ENCODE measurements around the gene PRIM2. TPM values are rescaled to one million over a fixed set of nuclear protein-coding genes. Genes with fewer than 3 reads are reported as not detected.
"Not testable (repeated sequence)": the region's sequence is repeated elsewhere in the genome, so short reads cannot be mapped to it uniquely, and the experiment has no call there.

PRIM2 gene
- total and polyA plus RNA-seq, 2 of the 8 experiments (the other 6 are each of a cell fraction or from before 2014, with no cell fraction given), result 20.8 to 46.8 TPM

DNA sequence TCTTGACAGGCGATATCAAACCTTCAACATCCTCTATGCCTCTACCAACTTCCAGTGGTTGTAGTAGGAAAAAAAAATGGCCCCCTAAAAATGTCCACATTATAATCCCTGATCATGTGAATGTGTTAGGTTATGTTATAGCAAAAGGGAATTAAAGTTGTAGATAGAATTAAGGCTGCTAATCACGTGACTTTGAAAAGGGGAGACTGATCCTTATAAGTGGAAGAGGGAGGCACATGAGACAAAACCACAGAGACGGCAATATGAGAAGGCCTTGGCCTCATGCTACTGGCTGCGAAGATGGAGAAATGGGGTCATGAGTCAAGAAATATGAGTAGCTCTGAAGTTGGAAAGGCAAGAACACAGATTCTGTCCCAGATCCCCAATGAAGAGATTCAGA, 358.0 kb downstream of the PRIM2 start:
- H2BK12ac ChIP-seq (ENCODE audit: low read depth, low read length); POLR2A ChIA-PET (ENCODE audit: partially characterized antibody); H3K4me2 ChIP-seq (ENCODE audit: insufficient read depth in 1 of 2, low read depth in 2 of 2, low read length in 2 of 2); H3K14ac ChIP-seq (ENCODE audit: insufficient read length); H3K18ac ChIP-seq (ENCODE audit: extremely low read depth, low read length); H2BK15ac ChIP-seq (ENCODE audit: low read length); H4K8ac ChIP-seq (ENCODE audit: extremely low read depth, insufficient read depth, low read length); H3K9me3 ChIP-seq (ENCODE audit: insufficient read depth in 2 of 2, low read depth in 1 of 2, low read length in 1 of 2); H2AK5ac ChIP-seq (ENCODE audit: low read depth, low read length); H3K27me3 ChIP-seq (replicated peaks in 1 of 4; ENCODE audit: control insufficient read depth in 3 of 4, extremely low read depth in 1 of 4, insufficient read depth in 3 of 4, low read length in 3 of 4); H2BK20ac ChIP-seq (ENCODE audit: low read length); DNase-seq (ENCODE audit: low read depth in 1 of 2, low spot score in 2 of 2); H2AFZ ChIP-seq (ENCODE audit: low read length); H3K36me3 ChIP-seq (ENCODE audit: control insufficient read depth in 2 of 4, insufficient read depth in 4 of 4, low read length in 3 of 4); H3K23ac ChIP-seq (ENCODE audit: insufficient read length); H4K20me1 ChIP-seq (replicated peaks in 1 of 2; ENCODE audit: control insufficient read depth in 1 of 2, insufficient read depth in 2 of 2, low read length in 2 of 2); H3K23me2 ChIP-seq (ENCODE audit: low read depth, low read length); H3K4me3 ChIP-seq (ENCODE audit: extremely low read depth in 1 of 4, insufficient read depth in 2 of 4, low read depth in 3 of 4, low read length in 4 of 4); CTCF ChIA-PET (ENCODE audit: partially characterized antibody); H2BK5ac ChIP-seq (ENCODE audit: low read depth, low read length); H3K9ac ChIP-seq (replicated peaks in 1 of 4; ENCODE audit: extremely low read depth in 1 of 4, low read depth in 3 of 4, low read length in 3 of 4); H3K79me2 ChIP-seq (ENCODE audit: control insufficient read depth in 1 of 2, insufficient read depth in 2 of 2, low read length in 2 of 2); H3K56ac ChIP-seq (replicated peaks; ENCODE audit: insufficient read length, low read depth, low read length); H3K27ac ChIP-seq (ENCODE audit: low read depth, low read length); FAIRE-seq; H3K4me1 ChIP-seq (replicated peaks in 1 of 4; ENCODE audit: control insufficient read depth in 3 of 4, insufficient read depth in 4 of 4, low read length in 3 of 4); H3K4ac ChIP-seq (replicated peaks; ENCODE audit: insufficient read length, low read depth, low read length); H4K91ac ChIP-seq (replicated peaks; ENCODE audit: insufficient read length, low read length); H3K79me1 ChIP-seq (ENCODE audit: low read depth, low read length); H4K5ac ChIP-seq (ENCODE audit: insufficient read length, low read depth, low read length); H2BK120ac ChIP-seq (replicated peaks; ENCODE audit: low read depth, low read length): not testable (repeated sequence)
- WGBS, 2 experiments (ENCODE audit: extremely low coverage in 1 of 2, insufficient coverage in 1 of 2, insufficient read length in 1 of 2, insufficient replicate concordance in 2 of 2, low coverage in 1 of 2, low lambda C conversion rate in 2 of 2, missing lambda C conversion rate in 1 of 2), result 84% methylated on average over 4 of the region's 4 CpGs; no CpG with 5 or more reads in 1 of the 2 experiments

- H4K20me1 ChIP-seq (replicated peaks in 1 of 2; ENCODE audit: control insufficient read depth in 1 of 2, insufficient read depth in 2 of 2, low read length in 2 of 2); H2BK5ac ChIP-seq (ENCODE audit: low read depth, low read length); H2AFZ ChIP-seq (ENCODE audit: low read length); H3K4me1 ChIP-seq (replicated peaks in 1 of 4; ENCODE audit: control insufficient read depth in 3 of 4, insufficient read depth in 4 of 4, low read length in 3 of 4); FAIRE-seq; H3K23ac ChIP-seq (ENCODE audit: insufficient read length); H3K4me3 ChIP-seq (ENCODE audit: extremely low read depth in 1 of 4, insufficient read depth in 2 of 4, low read depth in 3 of 4, low read length in 4 of 4); H4K5ac ChIP-seq (ENCODE audit: insufficient read length, low read depth, low read length); CTCF ChIA-PET (ENCODE audit: partially characterized antibody); H3K23me2 ChIP-seq (ENCODE audit: low read depth, low read length); H3K36me3 ChIP-seq (ENCODE audit: control insufficient read depth in 2 of 4, insufficient read depth in 4 of 4, low read length in 3 of 4); H2AK5ac ChIP-seq (ENCODE audit: low read depth, low read length); H3K27me3 ChIP-seq (replicated peaks in 1 of 4; ENCODE audit: control insufficient read depth in 3 of 4, extremely low read depth in 1 of 4, insufficient read depth in 3 of 4, low read length in 3 of 4); POLR2A ChIA-PET (ENCODE audit: partially characterized antibody); H3K9ac ChIP-seq (replicated peaks in 1 of 4; ENCODE audit: extremely low read depth in 1 of 4, low read depth in 3 of 4, low read length in 3 of 4); H2BK120ac ChIP-seq (replicated peaks; ENCODE audit: low read depth, low read length); H3K18ac ChIP-seq (ENCODE audit: extremely low read depth, low read length); H3K14ac ChIP-seq (ENCODE audit: insufficient read length); H3K79me1 ChIP-seq (ENCODE audit: low read depth, low read length); H3K27ac ChIP-seq (ENCODE audit: low read depth, low read length); H2BK15ac ChIP-seq (ENCODE audit: low read length); H2BK20ac ChIP-seq (ENCODE audit: low read length); DNase-seq (ENCODE audit: low read depth in 1 of 2, low spot score in 2 of 2); H3K4ac ChIP-seq (replicated peaks; ENCODE audit: insufficient read length, low read depth, low read length); H3K79me2 ChIP-seq (ENCODE audit: control insufficient read depth in 1 of 2, insufficient read depth in 2 of 2, low read length in 2 of 2); H2BK12ac ChIP-seq (ENCODE audit: low read depth, low read length); H3K4me2 ChIP-seq (ENCODE audit: insufficient read depth in 1 of 2, low read depth in 2 of 2, low read length in 2 of 2); H3K9me3 ChIP-seq (ENCODE audit: insufficient read depth in 2 of 2, low read depth in 1 of 2, low read length in 1 of 2); H4K8ac ChIP-seq (ENCODE audit: extremely low read depth, insufficient read depth, low read length); H3K56ac ChIP-seq (replicated peaks; ENCODE audit: insufficient read length, low read depth, low read length); H4K91ac ChIP-seq (replicated peaks; ENCODE audit: insufficient read length, low read length): not testable (repeated sequence)
- no CpG with 5 or more reads among the region's 1 CpG for WGBS, 2 experiments (ENCODE audit: extremely low coverage in 1 of 2, insufficient coverage in 1 of 2, insufficient read length in 1 of 2, insufficient replicate concordance in 2 of 2, low coverage in 1 of 2, low lambda C conversion rate in 2 of 2, missing lambda C conversion rate in 1 of 2)
These were observed 379.0 kb downstream of the PRIM2 start for GRCh38 chr6:57696382-57696781.

All from H1 (cell line).